ENCODE data around the gene HAL.

DNA sequence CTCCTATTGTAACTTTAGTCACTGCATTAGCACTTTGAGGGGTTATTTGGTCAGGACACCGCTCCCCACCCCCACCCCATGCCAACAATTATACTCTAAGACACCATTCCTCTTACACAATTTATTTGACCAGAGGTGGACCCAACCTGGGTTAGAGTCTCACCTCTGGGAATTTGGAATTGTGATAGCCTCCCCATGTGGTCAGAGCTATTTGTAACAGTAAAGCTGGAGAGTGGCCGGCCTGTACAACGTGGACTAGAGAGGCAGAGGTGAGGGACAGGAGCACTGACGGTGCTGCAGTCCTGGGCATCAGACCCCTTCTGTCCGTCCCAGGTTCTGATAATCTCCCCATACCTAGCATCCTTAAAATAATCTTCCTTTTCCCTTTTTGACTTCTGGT lies 3.3 kb upstream of the HAL start:
- TF ChIP-seq, protein P1, sequence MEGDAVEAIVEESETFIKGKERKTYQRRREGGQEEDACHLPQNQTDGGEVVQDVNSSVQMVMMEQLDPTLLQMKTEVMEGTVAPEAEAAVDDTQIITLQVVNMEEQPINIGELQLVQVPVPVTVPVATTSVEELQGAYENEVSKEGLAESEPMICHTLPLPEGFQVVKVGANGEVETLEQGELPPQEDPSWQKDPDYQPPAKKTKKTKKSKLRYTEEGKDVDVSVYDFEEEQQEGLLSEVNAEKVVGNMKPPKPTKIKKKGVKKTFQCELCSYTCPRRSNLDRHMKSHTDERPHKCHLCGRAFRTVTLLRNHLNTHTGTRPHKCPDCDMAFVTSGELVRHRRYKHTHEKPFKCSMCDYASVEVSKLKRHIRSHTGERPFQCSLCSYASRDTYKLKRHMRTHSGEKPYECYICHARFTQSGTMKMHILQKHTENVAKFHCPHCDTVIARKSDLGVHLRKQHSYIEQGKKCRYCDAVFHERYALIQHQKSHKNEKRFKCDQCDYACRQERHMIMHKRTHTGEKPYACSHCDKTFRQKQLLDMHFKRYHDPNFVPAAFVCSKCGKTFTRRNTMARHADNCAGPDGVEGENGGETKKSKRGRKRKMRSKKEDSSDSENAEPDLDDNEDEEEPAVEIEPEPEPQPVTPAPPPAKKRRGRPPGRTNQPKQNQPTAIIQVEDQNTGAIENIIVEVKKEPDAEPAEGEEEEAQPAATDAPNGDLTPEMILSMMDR (IDR thresholded peaks at IDR 0.05; ENCODE audit: low read depth, low read length) = no peak
- TF ChIP-seq EZH2phosphoT487 (IDR thresholded peaks at IDR 0.05; ENCODE audit: low read depth) = no peak

All from OCI-LY3 (cell line).